ENCODE data around the gene VEGFC.

VEGFC gene

DNA sequence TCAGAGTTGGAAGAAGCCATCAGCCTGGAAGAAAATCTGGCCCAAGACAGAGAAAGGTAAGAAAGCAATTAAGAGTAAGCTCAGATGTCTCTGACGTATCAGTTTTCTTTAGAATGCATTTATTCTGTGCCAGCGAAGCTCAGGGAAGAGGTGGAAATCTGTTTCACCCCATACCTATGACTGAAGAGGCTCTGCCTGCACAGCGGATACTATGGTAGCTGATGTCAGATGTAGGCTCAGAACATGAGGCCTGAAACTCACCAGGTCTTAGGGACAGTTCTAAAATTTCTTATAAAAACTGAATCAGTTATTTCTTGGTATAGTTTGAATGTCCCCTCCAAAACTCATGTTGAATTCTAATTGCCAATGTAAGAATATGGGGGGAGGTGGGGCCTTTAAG, 30.9 kb downstream of the VEGFC start:
- no peak for DNase-seq (ENCODE audit: low spot score)

DNA sequence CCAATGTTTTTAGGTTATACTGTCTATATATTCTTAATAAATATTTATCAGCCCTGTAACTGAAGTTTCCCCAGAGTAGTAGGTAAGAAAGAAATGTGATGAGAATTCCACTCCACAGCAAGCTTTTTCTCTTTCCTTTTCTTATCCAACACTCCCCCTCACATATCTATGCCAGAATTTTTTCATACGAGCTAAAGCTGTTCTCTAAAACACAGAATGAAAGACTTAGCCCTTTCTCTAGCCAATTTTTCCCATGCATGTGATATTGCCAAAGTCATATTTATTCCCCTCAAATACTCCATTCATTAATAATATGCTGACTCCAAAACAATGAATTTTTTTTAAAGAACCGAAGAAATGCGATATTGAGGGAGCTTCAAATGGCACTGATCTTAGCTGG, 32.3 kb downstream of the VEGFC start:
- DNase-seq (ENCODE audit: low spot score) = no peak

DNA sequence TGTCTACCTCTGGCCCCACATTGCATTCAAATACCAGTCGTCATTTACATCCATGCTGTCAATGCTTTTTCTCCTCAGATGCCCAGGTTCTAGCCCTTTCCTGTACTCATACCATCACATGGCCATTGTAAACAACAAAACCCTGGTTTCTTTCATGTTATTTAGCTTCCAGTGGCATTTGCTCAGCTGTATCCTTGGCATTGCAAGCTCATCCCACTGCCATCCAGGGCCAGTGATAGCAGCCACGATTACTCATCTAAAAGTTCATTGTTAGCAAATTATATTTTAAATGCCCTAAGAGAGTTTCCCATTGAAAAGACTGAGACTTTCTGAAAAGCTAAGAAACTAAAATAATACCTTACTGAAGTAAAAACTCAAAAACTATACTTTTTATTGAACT, 34.0 kb downstream of the VEGFC start:
- DNase-seq (ENCODE audit: low spot score) = no peak

DNA sequence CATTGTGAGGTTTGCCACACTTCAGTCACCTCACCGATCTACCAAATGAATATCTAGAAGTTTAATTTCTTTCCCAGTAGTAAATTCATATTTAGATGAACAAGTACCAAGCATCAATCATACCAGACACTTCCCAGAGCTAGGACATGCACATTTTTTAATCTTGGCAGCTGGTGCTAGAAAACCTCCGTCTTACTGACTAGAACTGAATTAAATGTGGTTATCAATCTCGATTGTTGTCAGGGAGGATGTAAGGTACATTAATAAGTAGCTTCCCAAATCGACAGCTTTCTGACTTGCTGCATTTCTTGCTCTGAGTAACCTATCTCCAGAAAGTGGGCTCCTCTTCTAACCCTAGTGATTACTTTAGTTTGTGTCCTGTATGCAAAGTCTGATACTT, 34.4 kb downstream of the VEGFC start:
- DNase-seq (ENCODE audit: low spot score) = no peak

DNA sequence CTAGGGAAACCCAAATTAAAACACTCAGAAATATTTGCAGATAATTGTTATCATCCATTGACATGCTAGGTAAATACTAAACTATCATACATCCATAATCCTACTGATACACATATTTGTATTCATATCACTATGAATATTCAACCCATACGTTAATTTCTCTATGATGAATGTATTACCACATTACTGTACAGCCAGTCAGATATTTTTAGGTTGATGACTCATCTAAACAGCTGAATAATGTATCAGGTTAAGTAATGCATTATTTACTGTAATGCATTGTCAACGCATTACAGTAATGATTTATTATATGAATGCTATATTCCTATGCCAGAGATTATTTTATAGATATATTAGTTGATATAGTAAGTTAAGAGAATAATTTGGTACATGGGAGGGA, 37.1 kb downstream of the VEGFC start:
- no peak for DNase-seq (ENCODE audit: low spot score)

DNA sequence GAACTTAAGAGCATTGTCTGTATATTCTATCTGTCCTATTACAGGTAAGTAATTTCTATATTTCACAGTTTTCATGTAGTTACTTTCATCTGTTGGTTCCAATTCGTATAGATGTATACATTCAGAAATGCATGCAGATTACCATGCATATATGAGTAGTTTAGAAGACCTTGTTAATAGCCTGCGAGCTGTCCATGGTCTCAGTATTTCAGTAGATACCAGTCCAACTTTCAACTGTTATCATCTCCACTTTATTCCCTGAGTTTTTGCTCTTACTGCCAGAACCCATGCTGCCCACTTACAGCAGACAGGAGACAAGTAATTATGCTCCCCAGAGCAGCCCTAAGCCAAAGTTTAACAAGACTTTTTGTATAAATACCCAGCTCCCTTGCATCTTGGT, 37.7 kb downstream of the VEGFC start:
- no peak for DNase-seq (ENCODE audit: low spot score)

DNA sequence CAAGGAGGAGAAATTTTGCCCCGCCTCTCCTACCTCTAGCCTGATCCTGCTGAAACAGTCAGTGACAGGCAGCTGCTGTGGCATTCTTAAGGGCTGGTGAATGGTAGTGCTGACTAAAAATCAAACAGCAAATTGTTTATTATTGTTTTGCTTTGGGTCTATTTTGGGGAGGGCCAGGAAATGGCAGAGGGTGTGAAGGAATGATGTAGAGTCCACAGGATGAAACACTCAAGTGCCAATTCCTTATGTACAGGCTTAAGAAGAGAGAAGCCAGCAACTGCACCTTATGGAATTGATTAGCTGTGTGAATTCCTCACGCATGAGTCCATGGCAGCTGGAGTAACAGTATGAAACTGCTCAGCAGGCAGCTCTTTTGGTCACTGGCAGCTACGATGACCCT, 39.7 kb downstream of the VEGFC start:
- no peak for DNase-seq (ENCODE audit: low spot score)

DNA sequence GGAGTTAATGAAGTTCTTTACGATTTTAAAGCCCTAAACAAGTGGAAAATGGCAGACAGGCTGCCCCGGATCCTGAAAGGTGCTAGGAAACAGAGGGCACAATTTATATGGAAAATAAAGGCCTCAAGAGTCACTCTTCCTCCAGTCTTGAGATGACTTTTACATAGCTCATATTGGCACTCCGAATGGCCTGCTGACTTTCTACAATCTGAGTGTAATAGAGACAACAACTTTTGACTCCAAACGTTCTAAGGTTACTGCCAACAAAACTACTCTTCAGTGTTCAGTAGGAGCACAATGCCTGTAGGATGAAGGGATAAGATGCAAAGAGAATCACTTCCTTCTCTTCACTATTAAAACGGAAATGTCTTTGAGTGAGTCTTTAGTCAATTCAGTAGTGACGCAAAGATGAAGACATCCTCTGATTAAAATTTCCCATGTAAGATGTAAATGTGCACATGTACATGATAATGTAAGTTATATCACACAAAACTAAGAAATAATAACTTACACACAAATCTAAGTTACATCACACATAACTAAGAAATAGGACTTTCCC, 40.5 kb downstream of the VEGFC start:
- no peak for DNase-seq (ENCODE audit: low spot score)

DNA sequence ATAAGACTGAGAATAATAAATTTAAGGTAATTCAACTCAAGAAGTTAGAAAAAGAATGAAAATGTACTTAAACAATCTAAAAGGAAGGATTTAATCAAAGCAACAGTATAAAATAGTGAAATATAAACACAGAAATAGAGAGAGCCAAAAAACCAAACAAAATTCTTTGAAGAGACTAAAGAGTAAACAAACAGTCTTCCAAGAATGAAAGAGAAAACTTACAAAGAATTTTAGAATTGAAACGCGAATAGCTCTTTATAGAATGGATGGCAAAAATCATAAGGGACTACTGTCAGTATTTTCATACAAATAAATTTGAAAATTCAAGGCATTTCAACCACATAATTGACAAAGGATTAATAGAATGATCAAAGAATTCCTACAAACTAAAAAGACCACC, 41.7 kb downstream of the VEGFC start:
- DNase-seq (ENCODE audit: low spot score) = no peak

DNA sequence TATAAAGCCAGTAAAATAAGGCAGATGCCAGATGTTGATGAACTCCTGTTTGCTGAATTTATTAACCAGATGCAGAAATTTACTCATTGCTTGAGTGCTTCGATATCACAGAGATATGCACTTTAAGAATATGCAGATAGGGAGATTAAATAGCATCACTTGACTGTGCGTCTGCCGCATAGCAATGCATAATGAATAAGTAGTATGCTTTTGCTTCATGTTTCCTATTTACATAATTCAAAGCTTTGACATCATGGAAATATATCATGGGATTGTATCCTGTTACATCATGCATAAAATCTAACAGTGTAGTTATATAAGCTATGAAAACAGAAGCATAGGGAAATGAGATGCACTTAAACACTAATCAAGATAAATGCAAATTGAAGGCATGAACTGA, 45.9 kb downstream of the VEGFC start:
- no peak for DNase-seq (ENCODE audit: low spot score)

DNA sequence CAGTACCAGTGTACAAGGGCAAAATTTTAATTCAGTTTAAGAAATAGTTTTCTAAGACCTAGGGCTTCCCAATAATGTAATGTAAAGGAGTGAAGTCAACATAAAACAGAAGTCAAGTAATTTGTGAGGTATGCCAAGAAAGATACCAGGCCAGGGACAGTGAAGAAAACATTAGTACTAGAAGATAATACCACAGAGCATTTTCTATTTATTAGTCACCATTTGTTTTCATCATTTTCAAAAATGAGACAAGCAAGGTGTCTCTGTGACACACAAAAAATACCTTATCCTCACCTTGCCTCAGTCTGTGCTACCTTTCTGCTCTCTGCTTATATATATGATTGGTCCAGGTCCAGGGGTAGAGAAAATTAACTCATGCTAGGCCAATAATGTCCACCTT, 46.8 kb downstream of the VEGFC start:
- no peak for DNase-seq (ENCODE audit: low spot score)

DNA sequence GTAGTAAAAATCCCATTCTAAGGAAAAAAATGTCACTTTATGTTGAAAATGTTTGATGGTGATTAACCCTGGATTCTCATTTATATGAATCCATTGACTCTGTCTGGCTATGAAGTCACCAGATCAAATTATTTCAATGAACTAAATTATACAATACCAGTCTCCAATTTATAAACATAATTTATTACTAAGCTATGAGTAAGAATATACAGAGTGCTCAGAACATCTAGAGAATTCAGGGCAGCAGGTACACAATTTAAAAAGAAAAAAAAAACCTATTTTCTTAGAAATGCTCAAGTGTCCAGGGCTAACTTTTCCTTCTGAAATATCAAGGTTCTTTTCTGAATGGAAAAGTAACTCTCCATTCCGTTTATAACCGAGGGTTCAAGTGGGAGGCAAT, 48.6 kb downstream of the VEGFC start:
- no peak for DNase-seq (ENCODE audit: low spot score)

DNA sequence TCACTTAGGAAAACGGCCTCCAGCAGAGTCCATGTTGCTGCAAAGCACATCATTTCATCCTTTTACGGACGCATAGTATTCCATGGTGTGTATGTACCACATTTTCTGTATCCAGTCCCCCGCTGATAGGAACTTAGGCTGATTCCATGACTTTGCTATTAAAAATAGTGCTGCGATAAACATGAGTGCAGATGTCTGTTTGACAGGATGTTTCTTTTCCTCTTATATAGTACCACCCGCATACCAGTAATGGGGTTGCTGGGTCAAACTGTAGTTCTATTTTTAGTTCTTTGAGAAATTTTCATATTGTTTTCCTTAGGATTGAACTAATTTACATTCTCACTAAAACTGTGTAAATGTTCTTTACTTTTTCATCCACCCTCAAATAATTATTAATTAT, 50.5 kb downstream of the VEGFC start:
- no peak for DNase-seq (ENCODE audit: low spot score)

DNA sequence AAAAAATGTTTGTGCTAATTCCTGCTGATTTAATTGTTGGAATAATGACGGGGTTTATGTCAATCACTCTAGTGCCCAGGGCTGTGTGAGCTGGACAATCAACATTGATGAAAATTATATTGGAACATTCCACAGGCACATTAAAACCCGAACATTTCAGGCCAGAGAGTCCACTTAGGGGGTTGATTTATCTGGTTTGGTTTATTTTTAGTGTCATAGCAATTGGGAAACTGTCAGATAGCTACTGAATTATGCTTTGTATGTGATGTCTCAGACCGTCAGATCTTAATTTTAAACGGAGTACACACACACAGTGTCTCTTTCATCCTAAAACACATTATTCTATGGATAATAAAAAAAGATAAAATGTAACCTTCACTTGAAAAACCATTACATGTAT, 51.5 kb downstream of the VEGFC start:
- DNase-seq (ENCODE audit: low spot score) = no peak

DNA sequence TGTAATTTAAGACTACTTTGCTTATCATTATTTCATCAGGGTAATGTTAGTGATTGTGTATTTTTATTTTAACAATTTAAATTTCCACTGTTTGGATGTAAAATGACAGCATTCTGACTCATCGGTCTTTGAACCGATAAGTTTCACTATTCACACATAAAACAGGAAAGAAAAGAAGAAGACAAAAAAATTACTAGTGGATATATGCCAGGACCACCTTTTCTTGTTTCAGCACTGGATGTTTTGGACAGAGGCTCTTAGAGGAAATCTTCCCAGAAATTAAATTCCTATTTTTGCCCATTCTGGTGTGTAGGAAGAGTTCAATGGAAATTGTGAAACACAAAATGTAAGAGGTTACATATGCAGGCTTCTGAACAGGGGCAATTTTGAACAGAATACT, 57.4 kb downstream of the VEGFC start:
- DNase-seq (ENCODE audit: low spot score) = no peak

DNA sequence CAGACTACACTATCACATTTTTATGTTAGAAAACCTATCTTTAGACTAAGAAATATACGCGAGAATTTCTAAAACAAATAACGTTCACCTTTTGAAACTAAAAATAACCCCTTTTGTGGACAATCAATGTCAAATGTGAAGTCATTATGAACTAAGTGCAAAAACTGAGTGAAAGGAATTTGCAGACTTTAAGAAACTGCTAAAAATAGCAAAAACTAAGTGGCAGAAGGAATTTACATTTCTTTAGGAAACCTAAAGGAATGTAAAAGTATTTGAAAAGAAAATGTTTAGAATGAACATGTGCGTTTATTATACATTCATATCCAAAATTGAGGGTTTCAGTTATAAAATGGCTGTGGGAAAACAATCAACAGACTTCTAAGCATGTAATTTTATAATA, 58.3 kb downstream of the VEGFC start:
- no peak for DNase-seq (ENCODE audit: low spot score)

DNA sequence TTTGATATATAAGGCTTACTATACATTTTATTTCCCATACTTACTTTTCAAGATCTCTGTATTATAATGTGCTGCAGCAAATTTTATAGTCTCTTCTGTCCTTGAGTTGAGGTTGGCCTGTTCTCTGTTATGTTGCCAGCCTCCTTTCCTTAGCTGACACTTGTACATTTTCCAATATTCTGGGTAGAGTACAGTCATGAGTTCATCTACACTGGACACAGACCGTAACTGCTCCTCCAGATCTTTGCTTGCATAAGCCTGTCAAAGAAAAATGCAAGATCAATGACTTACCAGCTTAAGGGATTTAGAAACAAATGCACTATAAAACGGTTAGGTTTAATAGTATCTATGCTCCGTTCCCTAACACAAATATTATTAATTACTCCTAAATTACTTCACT, 63.2 kb downstream of the VEGFC start:
- no peak for DNase-seq (ENCODE audit: low spot score)

DNA sequence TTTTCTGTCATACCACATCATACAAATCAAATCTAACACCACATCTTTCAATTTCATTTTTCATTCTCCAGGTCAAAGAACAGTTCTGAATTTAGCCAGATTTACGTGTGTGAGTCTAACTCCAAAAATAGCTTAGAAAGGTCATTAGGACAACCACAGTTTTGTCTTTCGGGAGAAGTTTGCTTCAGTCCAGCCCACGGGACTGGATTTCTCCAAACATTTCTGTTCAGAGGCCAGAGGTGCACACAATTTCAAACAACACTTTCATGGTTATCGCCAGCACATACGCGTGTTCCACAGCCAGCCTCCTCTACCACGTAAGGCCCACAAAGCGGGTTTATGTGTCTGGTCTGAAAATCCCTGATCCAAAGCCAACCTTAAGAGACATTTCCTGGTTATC, 65.9 kb downstream of the VEGFC start:
- DNase-seq (ENCODE audit: low spot score) = no peak

DNA sequence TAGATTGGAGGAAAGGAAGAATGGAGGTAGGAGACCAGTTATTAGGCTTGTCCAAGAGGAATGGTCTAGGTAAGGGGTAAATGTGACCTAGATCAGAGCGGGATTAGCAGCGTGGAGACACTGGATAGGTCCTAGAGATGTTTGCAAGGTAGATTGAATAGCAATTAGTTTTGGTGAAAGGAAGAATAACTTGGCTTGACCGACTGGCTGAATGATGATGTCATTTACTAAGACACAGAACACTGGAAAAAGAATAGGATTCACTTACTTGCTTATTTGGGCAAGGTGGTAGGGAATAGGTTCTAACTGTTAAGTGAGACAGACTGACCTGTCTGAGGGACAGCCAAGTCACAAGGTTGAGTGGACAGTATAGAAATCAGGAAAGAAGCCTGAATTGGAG, 71.3 kb downstream of the VEGFC start:
- no peak for DNase-seq (ENCODE audit: low spot score)

DNA sequence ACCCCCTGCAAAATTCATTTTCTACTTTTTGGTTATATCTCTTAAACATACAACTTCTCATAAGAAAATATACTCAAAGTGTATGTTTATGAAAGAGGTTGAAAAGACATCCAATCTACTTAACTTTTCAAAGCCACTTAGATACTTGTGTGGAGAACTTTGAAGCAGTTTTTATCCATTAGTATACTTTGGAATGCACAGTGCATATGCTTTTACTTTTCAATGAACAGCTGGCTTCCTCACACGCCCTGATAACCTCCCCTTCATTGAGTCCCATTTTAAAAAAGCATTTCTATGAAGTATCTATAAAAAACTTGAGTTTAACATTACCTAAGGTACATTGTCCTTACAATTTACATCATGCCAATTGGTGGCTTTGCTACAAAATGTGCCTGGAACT, 73.8 kb downstream of the VEGFC start:
- DNase-seq (ENCODE audit: low spot score) = no peak

DNA sequence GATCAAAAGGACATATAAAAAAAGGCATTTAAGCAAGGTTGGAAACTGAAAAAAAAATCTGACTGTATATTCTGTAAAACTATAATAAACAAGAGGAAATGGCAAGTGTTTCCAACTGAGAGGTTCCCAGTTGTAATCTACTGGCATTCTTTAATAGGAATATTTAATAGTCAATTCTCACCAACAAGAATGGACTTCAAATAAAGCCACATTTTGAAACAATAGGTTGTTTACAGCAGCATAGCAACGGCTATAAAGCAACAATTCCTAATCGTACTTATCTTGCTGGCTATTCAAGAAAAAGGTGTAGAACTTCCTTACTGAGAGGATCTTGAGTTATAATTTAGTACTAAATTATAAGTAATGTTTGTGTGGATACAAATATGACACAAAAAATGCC, 75.5 kb downstream of the VEGFC start:
- DNase-seq (ENCODE audit: low spot score) = no peak

DNA sequence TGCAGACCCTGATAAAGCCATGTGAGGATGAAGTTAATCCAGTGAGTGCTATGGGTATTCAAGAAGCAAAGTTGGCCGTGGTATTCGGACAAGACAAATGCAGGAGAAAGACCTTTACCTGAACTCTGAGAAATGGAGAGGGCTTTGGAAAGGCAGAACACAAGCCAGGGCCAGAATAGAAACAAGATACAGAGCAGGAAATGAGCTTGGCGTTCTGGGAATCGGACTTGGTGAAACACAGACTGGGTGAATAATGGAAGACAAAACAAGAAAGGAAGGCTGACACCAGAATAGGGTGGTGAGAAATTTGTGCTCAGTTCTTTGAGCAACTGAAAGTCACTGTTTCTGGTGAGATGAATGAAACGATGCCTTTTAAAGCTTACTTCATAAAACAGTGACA, 83.3 kb downstream of the VEGFC start:
- DNase-seq (ENCODE audit: low spot score) = no peak

DNA sequence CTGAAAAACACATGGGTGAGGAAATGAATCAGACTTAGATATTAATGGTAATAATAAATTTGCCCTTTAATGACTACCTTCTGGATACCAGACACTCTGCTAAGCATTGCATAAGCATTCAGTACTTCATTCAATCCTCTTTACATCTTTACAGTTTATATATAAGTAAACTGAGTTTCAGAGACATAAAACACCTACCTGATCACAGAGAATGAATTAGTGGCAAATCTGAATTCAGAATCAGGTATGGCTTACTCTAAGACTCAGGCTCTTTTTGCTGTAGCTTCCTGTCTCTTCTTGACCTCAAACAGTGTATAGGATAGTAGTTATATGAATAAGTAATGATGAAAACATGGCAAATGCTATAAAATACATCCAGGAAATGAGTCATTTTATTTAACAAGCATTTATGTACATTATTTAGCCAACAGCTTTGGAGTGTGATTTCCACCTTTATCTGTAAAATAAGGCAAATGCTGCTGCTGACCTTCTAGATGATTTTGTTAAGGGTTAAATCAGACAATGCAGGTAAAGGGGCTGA, 83.9 kb downstream of the VEGFC start:
- no peak for DNase-seq (ENCODE audit: low spot score)

DNA sequence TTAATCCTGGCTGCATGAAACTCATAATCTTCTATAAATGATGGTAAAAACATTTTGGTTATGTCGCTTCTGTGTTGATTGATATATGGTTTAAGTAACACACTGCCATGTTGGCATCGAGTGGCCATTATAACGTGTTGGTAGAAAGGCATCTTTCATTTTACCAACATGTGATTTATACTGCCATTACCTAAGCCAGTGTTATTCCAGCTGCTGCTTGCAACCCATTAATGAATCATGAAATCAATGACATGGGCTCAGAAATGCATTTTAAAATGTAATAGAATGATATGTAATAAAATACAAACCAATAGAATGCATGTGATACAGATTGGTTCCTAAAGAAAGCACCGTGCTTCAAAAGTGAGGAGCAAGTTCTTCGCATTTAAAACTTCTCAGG, 102.0 kb downstream of the VEGFC start:
- DNase-seq (ENCODE audit: low spot score) = no peak

DNA sequence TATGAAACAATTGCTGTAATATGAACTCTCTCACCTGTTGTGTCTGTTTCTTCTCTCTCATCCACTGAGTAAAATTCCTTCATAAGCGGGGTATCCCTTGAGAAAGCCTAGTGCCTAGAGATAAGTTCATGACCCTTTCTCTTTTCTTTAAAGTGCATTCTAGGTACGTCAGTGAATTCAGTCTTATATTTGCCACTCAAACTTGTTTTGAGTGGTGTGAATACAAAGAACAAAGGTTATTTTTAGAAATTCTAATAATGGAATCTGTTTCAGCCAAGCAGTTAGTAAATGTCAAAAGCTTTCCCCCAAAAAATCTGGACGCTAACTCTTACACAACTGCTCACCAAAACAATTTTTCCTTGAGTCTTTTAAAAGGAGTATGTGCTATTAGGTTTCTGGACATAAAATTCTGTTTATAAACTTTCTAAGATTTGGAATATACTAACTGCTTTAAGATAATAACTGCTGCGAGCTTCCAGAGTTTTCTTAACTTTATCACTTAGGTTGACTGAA, 112.0 kb downstream of the VEGFC start:
- DNase-seq (ENCODE audit: low spot score) = no peak

All from D341Med (cell line).